Parathyroid adenoma (tissue), 2 donors: ENCODE results near the gene R3HCC1L.

ENCODE experiments used
- H2AFZ ChIP-seq: fragments of 300-600 bp; sonication (generic); one replicate; pipeline ENCODE4 v1.7.0; 2017; ENCODE audit warnings: antibody characterized with exemption, mild to moderate bottlenecking
- H3K27ac ChIP-seq: fragments of 300-600 bp; sonication (generic); one replicate; pipeline ENCODE4 v1.7.0; 2017
- H3K27me3 ChIP-seq: fragments of 300-600 bp; sonication (generic); one replicate; pipeline ENCODE4 v1.7.0; 2017; ENCODE audit warnings: low read length; ENCODE audit not compliant: control insufficient read depth, insufficient read depth
- H3K36me3 ChIP-seq: fragments of 300-600 bp; sonication (generic); one replicate; pipeline ENCODE4 v1.7.0; 2017; ENCODE audit warnings: low read length; ENCODE audit not compliant: control insufficient read depth, insufficient read depth
- H3K4me1 ChIP-seq: fragments of 300-600 bp; sonication (generic); one replicate; pipeline ENCODE4 v1.7.0; 2017; ENCODE audit warnings: control low read depth
- H3K4me2 ChIP-seq: fragments of 300-600 bp; sonication (generic); one replicate; pipeline ENCODE4 v1.7.0; 2017; ENCODE audit warnings: low read length
- H3K4me3 ChIP-seq: fragments of 300-600 bp; sonication (generic); one replicate; pipeline ENCODE4 v1.7.0; 2017; ENCODE audit warnings: low read depth, low read length
- H3K79me2 ChIP-seq: fragments of 300-600 bp; sonication (generic); one replicate; pipeline ENCODE4 v1.7.0; 2017; ENCODE audit warnings: control low read depth
- H3K9ac ChIP-seq: fragments of 300-600 bp; sonication (generic); one replicate; pipeline ENCODE4 v1.7.0; 2017; ENCODE audit warnings: mild to moderate bottlenecking
- H3K9me3 ChIP-seq: fragments of 300-600 bp; sonication (generic); one replicate; pipeline ENCODE4 v1.7.0; 2017; ENCODE audit warnings: low read length; ENCODE audit not compliant: control insufficient read depth
- TF ChIP-seq, protein P1 (sequence below): fragments of 300-600 bp; sonication (generic); IDR thresholded peaks from one replicate; pipeline ENCODE4 v1.7.0; 2017; ENCODE audit warnings: antibody characterized with exemption, mild to moderate bottlenecking
- donor health status: primary hyperparathyroidism.

The R3HCC1L gene

GRCh38 chr10:98267894-98268693 is 133.6 kb downstream of the R3HCC1L start, which contains the start of gene LOXL4:
TSS of gene LOXL4 (minus strand) at chr10:98268194. CDS start at chr10:98263019, 5,175 bp downstream.
- no peaks in the 10 kb centered on the region for H3K27me3 ChIP-seq
- no peak within 1 kb of the TSS for H3K27ac ChIP-seq
- TF ChIP-seq, protein P1, sequence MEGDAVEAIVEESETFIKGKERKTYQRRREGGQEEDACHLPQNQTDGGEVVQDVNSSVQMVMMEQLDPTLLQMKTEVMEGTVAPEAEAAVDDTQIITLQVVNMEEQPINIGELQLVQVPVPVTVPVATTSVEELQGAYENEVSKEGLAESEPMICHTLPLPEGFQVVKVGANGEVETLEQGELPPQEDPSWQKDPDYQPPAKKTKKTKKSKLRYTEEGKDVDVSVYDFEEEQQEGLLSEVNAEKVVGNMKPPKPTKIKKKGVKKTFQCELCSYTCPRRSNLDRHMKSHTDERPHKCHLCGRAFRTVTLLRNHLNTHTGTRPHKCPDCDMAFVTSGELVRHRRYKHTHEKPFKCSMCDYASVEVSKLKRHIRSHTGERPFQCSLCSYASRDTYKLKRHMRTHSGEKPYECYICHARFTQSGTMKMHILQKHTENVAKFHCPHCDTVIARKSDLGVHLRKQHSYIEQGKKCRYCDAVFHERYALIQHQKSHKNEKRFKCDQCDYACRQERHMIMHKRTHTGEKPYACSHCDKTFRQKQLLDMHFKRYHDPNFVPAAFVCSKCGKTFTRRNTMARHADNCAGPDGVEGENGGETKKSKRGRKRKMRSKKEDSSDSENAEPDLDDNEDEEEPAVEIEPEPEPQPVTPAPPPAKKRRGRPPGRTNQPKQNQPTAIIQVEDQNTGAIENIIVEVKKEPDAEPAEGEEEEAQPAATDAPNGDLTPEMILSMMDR: no peak
- peak within 1 kb of the TSS; percentile 27 for H3K4me3 ChIP-seq
- H3K4me2 ChIP-seq: peak within 1 kb of the TSS; percentile 94
- H3K79me2 ChIP-seq: no peaks in the 10 kb centered on the region
- H2AFZ ChIP-seq: peak within 1 kb of the TSS; percentile 96
- H3K36me3 ChIP-seq: no peaks in the 10 kb centered on the region
- peaks cover 11% of the 10 kb centered on the region for H3K4me1 ChIP-seq
- H3K9ac ChIP-seq: no peak within 1 kb of the TSS
- H3K9me3 ChIP-seq: no peaks in the 10 kb centered on the region

GRCh38 chr10:98268694-98269431 is 134.4 kb downstream of the R3HCC1L start:
- Histone ChIP-seq H3K9me3 (no peaks in the 10 kb centered on the region), H3K4me3 (peak overlapping the region; percentile 27), H2AFZ (peak overlapping the region; percentile 95), H3K27ac (no peak overlapping the region), H3K4me1 (peaks cover 11% of the 10 kb centered on the region), H3K9ac (no peak overlapping the region), H3K79me2 (no peaks in the 10 kb centered on the region), H3K27me3 (no peaks in the 10 kb centered on the region), H3K4me2 (peak overlapping the region; percentile 94), H3K36me3 (no peaks in the 10 kb centered on the region)
- TF ChIP-seq, protein P1: no peak

GRCh38 chr10:98269435-98269912 is 135.0 kb downstream of the R3HCC1L start:
- no peaks in the 10 kb centered on the region for H3K36me3 ChIP-seq
- TF ChIP-seq, protein P1: no peak
- H3K4me2 ChIP-seq: no peak overlapping the region
- H2AFZ ChIP-seq: peak overlapping the region; percentile 43
- no peaks in the 10 kb centered on the region for H3K9me3 ChIP-seq
- peaks cover 11% of the 10 kb centered on the region for H3K4me1 ChIP-seq
- no peaks in the 10 kb centered on the region for H3K79me2 ChIP-seq
- H3K27me3 ChIP-seq: no peaks in the 10 kb centered on the region
- H3K9ac ChIP-seq: no peak overlapping the region
- H3K4me3 ChIP-seq: no peak overlapping the region
- H3K27ac ChIP-seq: no peak overlapping the region

GRCh38 chr10:98270073-98270740 is 135.8 kb downstream of the R3HCC1L start:
- Histone ChIP-seq H2AFZ (peak overlapping the region; percentile 43), H3K27me3 (no peaks in the 10 kb centered on the region), H3K36me3 (no peaks in the 10 kb centered on the region), H3K27ac (no peak overlapping the region), H3K4me1 (peaks cover 11% of the 10 kb centered on the region), H3K4me3 (no peak overlapping the region), H3K79me2 (no peaks in the 10 kb centered on the region), H3K9ac (no peak overlapping the region), H3K9me3 (no peaks in the 10 kb centered on the region), H3K4me2 (no peak overlapping the region)
- TF ChIP-seq, protein P1: no peak
